Esophagus muscularis mucosa (tissue), 2 donors: Measurements from ENCODE around the gene VPS13C.

Experiments used
- POLR2A ChIP-seq: fragments of 450-650 bp; IDR thresholded peaks from one replicate; pipeline ENCODE4 v1.6.1; 2017; ENCODE audit warnings: antibody characterized with exemption, moderate library complexity, mild to moderate bottlenecking, low read depth
- POLR2AphosphoS5 ChIP-seq, 2 donors: sonication (generic); formaldehyde crosslinking; IDR thresholded peaks; one replicate each; pipeline ENCODE4 v1.6.1; 2017; ENCODE audit warnings: antibody characterized with exemption in 2 of 2

GRCh38 chr15:61880084-61880483 lies 180.2 kb downstream of the VPS13C start:
- TF ChIP-seq POLR2AphosphoS5 (IDR thresholded peaks at IDR 0.05) = no peak
- no peak for TF ChIP-seq POLR2A
